HepG2 (cell line): ENCODE results near the gene SETD1A. TPM values are rescaled to one million over a fixed set of nuclear protein-coding genes. Genes with fewer than 3 reads are reported as not detected.

ENCODE experiments used
- FOXK2 ChIP-seq: fragments of 450-650 bp; IDR thresholded peaks from 2 replicates; pipeline ENCODE4 v1.6.1; 2016
- GABPA ChIP-seq, 2 experiments: IDR thresholded peaks; 2 replicates each; pipeline ENCODE4 v1.6.1; 2011 to 2016; ENCODE audit warnings: low read depth in 2 of 2, low read length in 1 of 2, missing biosample characterization in 1 of 2, missing genetic modification characterization in 1 of 2
- GATAD2A ChIP-seq: IDR thresholded peaks from 2 replicates; pipeline ENCODE4 v1.6.1; 2016
- HNRNPH1 ChIP-seq: fragments of 200-400 bp; formaldehyde crosslinking; optimal IDR thresholded peaks from 2 replicates; pipeline ENCODE3; 2017; ENCODE audit warnings: mild to moderate bottlenecking, low read depth, low read length
- MXD4 ChIP-seq: IDR thresholded peaks from 2 replicates; pipeline ENCODE4 v1.6.1; 2016; ENCODE audit warnings: mild to moderate bottlenecking, missing biosample characterization, missing genetic modification reagents
- NFIC ChIP-seq: IDR thresholded peaks from 2 replicates; pipeline ENCODE4 v1.6.1; 2012; ENCODE audit warnings: mild to moderate bottlenecking, low read length, inconsistent platforms
- NFRKB ChIP-seq: fragments of 450-650 bp; IDR thresholded peaks from 2 replicates; pipeline ENCODE4 v1.6.1; 2017
- PAX8 ChIP-seq: sonication (generic); formaldehyde crosslinking; IDR thresholded peaks from 2 replicates; pipeline ENCODE4 v1.8.0; 2022; ENCODE audit warnings: mild to moderate bottlenecking, missing genetic modification reagents, borderline replicate concordance
- PITX1 ChIP-seq: sonication (generic); formaldehyde crosslinking; IDR thresholded peaks from 2 replicates; pipeline ENCODE4 v1.5.1; 2020; ENCODE audit warnings: mild to moderate bottlenecking, missing genetic modification reagents
- ZNF354B ChIP-seq: sonication (generic); formaldehyde crosslinking; IDR thresholded peaks from 2 replicates; pipeline ENCODE4 v1.8.0; 2022; ENCODE audit warnings: mild to moderate bottlenecking, missing genetic modification reagents
- ZNF543 ChIP-seq: sonication (generic); formaldehyde crosslinking; IDR thresholded peaks from 2 replicates; pipeline ENCODE4 v1.4.0; 2020; ENCODE audit warnings: mild to moderate bottlenecking, missing genetic modification reagents
- ZNF775 ChIP-seq: sonication (generic); formaldehyde crosslinking; IDR thresholded peaks from 2 replicates; pipeline ENCODE4 v1.4.0; 2020; ENCODE audit warnings: missing genetic modification reagents, mild to moderate bottlenecking, moderate library complexity, borderline replicate concordance
- ZNF776 ChIP-seq: sonication (generic); formaldehyde crosslinking; IDR thresholded peaks from 2 replicates; pipeline ENCODE4 v1.4.0; 2020; ENCODE audit warnings: mild to moderate bottlenecking, missing genetic modification reagents
- polyA plus RNA-seq, 8 experiments: library from polyadenylated mRNA; depleted of rRNA in 3 of 8; stranded (reverse) in 7 of 8; unstranded in 1 of 8; fragments of >200 nt; fragmentation: Illumina TruSeq in 4 of 8; extraction: Trizol in 4 of 8; gene quantifications; 2 replicates each; pipeline versions ENCODE4 v1.2.1 to v1.2.3, GENCODE V29; 2011 to 2016; ENCODE audit warnings: low read depth in 4 of 8, missing spikeins in 1 of 8, mixed read lengths in 1 of 8; ENCODE audit not compliant: insufficient read depth in 1 of 8
- total RNA-seq, 5 experiments: library from RNA; depleted of rRNA; stranded (reverse); fragments of >200 nt; fragmentation: Illumina TruSeq; extraction: Trizol; gene quantifications; 2 replicates each; pipeline ENCODE4 v1.2.3, GENCODE V29; 2016; ENCODE audit warnings: low read depth in 1 of 5
- TF ChIP-seq, protein P1 (sequence below): IDR thresholded peaks from 2 replicates; pipeline ENCODE4 v1.6.1; 2016; ENCODE audit warnings: low read depth, control low read depth
- TF ChIP-seq, protein P2 (sequence below): sonication (generic); formaldehyde crosslinking; IDR thresholded peaks from 2 replicates; pipeline ENCODE4 v1.4.0; 2020; ENCODE audit warnings: missing genetic modification reagents
- TF ChIP-seq, protein P3 (sequence below): sonication (generic); formaldehyde crosslinking; IDR thresholded peaks from 2 replicates; pipeline ENCODE4 v1.4.0; 2020; ENCODE audit warnings: missing genetic modification reagents
- TF ChIP-seq, protein P4 (sequence below): sonication (generic); formaldehyde crosslinking; IDR thresholded peaks from 2 replicates; pipeline ENCODE4 v1.9.0; 2021; ENCODE audit warnings: missing genetic modification reagents, mild to moderate bottlenecking, borderline replicate concordance
- TF ChIP-seq, protein P5 (sequence below): IDR thresholded peaks from 2 replicates; pipeline ENCODE4 v1.6.1; 2016; ENCODE audit warnings: missing genetic modification reagents, missing compliant biosample characterization
- TF ChIP-seq, protein P6 (sequence below): conservative IDR thresholded peaks from 2 replicates; pipeline ENCODE4 v1.6.1; 2018; ENCODE audit warnings: missing genetic modification reagents

SETD1A gene
- total and polyA plus RNA-seq, 2 of the 13 experiments (the other 11 are each of a cell fraction or from before 2014, with no cell fraction given), result 3.8 to 5.6 TPM

DNA sequence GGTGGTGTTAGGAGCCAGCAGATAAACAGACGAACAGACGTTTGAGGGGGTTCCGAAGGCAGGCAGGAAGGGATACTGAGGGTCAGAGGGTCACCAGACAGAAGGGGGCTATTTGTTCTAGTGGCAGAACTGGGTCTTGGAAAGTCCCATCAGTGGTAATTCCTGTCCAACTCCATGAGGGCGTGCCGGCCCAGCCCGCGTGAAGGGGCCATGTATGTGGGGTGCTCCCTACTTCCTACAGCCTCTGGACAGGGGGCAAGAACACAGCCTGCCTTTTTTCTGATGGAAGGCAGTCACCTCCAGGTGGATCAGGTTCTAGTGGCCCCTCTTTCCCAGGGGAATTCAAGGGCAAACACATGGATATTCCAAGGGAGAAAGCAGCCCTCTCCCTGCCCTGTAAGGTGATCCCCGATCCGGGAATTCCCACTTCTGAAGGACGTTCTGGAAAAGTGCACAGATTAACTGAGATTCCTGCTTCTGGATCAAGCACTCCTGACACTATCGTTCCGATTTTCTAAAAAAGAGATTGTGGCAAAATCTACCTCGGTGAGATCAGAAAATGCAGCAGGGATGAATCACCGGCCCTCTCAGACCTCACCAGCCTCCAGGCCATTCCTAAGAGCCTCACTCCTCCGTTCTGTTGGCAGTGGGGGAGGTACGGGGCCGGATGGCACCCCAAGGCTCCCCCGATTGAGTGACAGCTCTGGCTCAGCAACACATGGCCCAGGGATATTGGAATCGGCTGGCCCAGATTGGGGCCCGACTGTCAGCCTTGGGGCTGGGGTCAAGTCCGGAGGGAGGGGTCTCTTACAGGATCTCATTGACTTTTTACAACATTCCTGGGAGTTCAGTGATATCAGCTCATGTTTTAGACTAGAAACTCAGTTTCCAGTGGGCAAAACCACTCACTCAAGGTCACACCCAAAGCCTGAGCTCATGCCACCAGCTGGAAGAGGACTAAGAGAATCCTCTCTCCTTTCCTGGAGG lies 40.5 kb downstream of the SETD1A start (continued):
- TF ChIP-seq, protein P1, sequence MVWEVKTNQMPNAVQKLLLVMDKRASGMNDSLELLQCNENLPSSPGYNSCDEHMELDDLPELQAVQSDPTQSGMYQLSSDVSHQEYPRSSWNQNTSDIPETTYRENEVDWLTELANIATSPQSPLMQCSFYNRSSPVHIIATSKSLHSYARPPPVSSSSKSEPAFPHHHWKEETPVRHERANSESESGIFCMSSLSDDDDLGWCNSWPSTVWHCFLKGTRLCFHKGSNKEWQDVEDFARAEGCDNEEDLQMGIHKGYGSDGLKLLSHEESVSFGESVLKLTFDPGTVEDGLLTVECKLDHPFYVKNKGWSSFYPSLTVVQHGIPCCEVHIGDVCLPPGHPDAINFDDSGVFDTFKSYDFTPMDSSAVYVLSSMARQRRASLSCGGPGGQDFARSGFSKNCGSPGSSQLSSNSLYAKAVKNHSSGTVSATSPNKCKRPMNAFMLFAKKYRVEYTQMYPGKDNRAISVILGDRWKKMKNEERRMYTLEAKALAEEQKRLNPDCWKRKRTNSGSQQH (CRISPR knock-in tag), result no peak
- TF ChIP-seq PITX1 (no peak), GATAD2A (CRISPR knock-in tag) (no peak; the same call in 1 of the 2 replicates), MXD4 (CRISPR knock-in tag) (no peak), NFIC (no peak), FOXK2 (no peak), GABPA (IDR thresholded peaks at IDR 0.05; ENCODE audit: low read depth, low read length) (no peak), GABPA (CRISPR knock-in tag; IDR thresholded peaks at IDR 0.05; ENCODE audit: low read depth) (no peak), PAX8 (CRISPR knock-in tag) (no peak; the same call in 1 of the 2 replicates), ZNF776 (CRISPR knock-in tag) (no peak), NFRKB (no peak), ZNF775 (CRISPR knock-in tag) (no peak), HNRNPH1 (peak; percentile 73), ZNF354B (CRISPR knock-in tag) (no peak), ZNF543 (no peak)
- TF ChIP-seq, protein P2, sequence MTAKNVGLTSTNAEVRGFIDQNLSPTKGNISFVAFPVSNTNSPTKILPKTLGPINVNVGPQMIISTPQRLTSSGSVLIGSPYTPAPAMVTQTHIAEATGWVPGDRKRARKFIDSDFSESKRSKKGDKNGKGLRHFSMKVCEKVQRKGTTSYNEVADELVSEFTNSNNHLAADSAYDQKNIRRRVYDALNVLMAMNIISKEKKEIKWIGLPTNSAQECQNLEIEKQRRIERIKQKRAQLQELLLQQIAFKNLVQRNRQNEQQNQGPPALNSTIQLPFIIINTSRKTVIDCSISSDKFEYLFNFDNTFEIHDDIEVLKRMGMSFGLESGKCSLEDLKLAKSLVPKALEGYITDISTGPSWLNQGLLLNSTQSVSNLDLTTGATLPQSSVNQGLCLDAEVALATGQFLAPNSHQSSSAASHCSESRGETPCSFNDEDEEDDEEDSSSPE (CRISPR knock-in tag), result 0 out of 2 replicates have a peak, but pooled peaks have one; percentile 6
- TF ChIP-seq, protein P3, sequence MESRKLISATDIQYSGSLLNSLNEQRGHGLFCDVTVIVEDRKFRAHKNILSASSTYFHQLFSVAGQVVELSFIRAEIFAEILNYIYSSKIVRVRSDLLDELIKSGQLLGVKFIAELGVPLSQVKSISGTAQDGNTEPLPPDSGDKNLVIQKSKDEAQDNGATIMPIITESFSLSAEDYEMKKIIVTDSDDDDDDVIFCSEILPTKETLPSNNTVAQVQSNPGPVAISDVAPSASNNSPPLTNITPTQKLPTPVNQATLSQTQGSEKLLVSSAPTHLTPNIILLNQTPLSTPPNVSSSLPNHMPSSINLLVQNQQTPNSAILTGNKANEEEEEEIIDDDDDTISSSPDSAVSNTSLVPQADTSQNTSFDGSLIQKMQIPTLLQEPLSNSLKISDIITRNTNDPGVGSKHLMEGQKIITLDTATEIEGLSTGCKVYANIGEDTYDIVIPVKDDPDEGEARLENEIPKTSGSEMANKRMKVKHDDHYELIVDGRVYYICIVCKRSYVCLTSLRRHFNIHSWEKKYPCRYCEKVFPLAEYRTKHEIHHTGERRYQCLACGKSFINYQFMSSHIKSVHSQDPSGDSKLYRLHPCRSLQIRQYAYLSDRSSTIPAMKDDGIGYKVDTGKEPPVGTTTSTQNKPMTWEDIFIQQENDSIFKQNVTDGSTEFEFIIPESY (CRISPR knock-in tag), result no peak
- TF ChIP-seq, protein P4, sequence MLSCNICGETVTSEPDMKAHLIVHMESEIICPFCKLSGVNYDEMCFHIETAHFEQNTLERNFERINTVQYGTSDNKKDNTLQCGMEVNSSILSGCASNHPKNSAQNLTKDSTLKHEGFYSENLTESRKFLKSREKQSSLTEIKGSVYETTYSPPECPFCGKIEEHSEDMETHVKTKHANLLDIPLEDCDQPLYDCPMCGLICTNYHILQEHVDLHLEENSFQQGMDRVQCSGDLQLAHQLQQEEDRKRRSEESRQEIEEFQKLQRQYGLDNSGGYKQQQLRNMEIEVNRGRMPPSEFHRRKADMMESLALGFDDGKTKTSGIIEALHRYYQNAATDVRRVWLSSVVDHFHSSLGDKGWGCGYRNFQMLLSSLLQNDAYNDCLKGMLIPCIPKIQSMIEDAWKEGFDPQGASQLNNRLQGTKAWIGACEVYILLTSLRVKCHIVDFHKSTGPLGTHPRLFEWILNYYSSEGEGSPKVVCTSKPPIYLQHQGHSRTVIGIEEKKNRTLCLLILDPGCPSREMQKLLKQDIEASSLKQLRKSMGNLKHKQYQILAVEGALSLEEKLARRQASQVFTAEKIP (CRISPR knock-in tag), result no peak
- TF ChIP-seq, protein P5, sequence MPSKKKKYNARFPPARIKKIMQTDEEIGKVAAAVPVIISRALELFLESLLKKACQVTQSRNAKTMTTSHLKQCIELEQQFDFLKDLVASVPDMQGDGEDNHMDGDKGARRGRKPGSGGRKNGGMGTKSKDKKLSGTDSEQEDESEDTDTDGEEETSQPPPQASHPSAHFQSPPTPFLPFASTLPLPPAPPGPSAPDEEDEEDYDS (CRISPR knock-in tag), result no peak
- TF ChIP-seq, protein P6, sequence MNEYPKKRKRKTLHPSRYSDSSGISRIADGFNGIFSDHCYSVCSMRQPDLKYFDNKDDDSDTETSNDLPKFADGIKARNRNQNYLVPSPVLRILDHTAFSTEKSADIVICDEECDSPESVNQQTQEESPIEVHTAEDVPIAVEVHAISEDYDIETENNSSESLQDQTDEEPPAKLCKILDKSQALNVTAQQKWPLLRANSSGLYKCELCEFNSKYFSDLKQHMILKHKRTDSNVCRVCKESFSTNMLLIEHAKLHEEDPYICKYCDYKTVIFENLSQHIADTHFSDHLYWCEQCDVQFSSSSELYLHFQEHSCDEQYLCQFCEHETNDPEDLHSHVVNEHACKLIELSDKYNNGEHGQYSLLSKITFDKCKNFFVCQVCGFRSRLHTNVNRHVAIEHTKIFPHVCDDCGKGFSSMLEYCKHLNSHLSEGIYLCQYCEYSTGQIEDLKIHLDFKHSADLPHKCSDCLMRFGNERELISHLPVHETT, result 0 out of 2 replicates have a peak, but pooled peaks have one; percentile 20
